H1 (cell line): ENCODE data around the gene ADPRHL1. TPM values are rescaled to one million over a fixed set of nuclear protein-coding genes. Genes with fewer than 3 reads are reported as not detected.

ENCODE experiments used
- CTCF ChIA-PET: fragments of 300-600 bp; sonication (Branson Sonifier 250); formaldehyde crosslinking; loops from one replicate; lab custom pipeline; 2021; ENCODE audit not compliant: partially characterized antibody; lab: Charles Lee
- POLR2A ChIA-PET: fragments of 300-600 bp; sonication (Branson Sonifier 250); formaldehyde crosslinking; loops from one replicate; lab custom pipeline; 2021; ENCODE audit warnings: inconsistent platforms; ENCODE audit not compliant: partially characterized antibody; lab: Charles Lee
- DNase-seq, 2 experiments: peaks; one replicate each; pipeline versions ENCODE4 v3.0.0 to v3.0.0-alpha.2; 2010 to 2022; ENCODE audit warnings: low spot score in 2 of 2, low read depth in 1 of 2, mixed read lengths in 1 of 2
- FAIRE-seq: peaks from 2 replicates; lab custom pipeline; 2011; peaks lifted over from hg19 to GRCh38; lab: Jason Lieb, UNC
- H2AFZ ChIP-seq: 2 replicates; pipeline ENCODE4 v1.8.1; 2012; ENCODE audit warnings: low read length, inconsistent platforms
- H2AK5ac ChIP-seq: 2 replicates; pipeline ENCODE4 v1.6.1; 2013; ENCODE audit warnings: low read depth, low read length
- H2BK120ac ChIP-seq: replicated peaks from 2 replicates; pipeline ENCODE3; 2013; ENCODE audit warnings: low read depth, low read length, inconsistent platforms
- H2BK12ac ChIP-seq: 2 replicates; pipeline ENCODE4 v1.6.1; 2013; ENCODE audit warnings: low read depth, low read length
- H2BK15ac ChIP-seq: 2 replicates; pipeline ENCODE4 v1.6.1; 2013; ENCODE audit warnings: low read length
- H2BK20ac ChIP-seq: 2 replicates; pipeline ENCODE4 v1.6.1; 2013; ENCODE audit warnings: low read length
- H2BK5ac ChIP-seq: 2 replicates; pipeline ENCODE4 v1.6.1; 2013; ENCODE audit warnings: low read depth, low read length
- H3K14ac ChIP-seq: 2 replicates; pipeline ENCODE4 v1.6.1; 2013; ENCODE audit warnings: inconsistent platforms; ENCODE audit not compliant: insufficient read length
- H3K18ac ChIP-seq: 2 replicates; pipeline ENCODE4 v1.6.1; 2013; ENCODE audit warnings: low read length; ENCODE audit errors: extremely low read depth
- H3K23ac ChIP-seq: 2 replicates; pipeline ENCODE4 v1.6.1; 2013; ENCODE audit warnings: inconsistent platforms; ENCODE audit not compliant: insufficient read length
- H3K23me2 ChIP-seq: 2 replicates; pipeline ENCODE4 v1.6.1; 2013; ENCODE audit warnings: low read depth, low read length
- H3K27ac ChIP-seq: 2 replicates; pipeline ENCODE4 v1.6.1; 2011; ENCODE audit warnings: low read depth, low read length, inconsistent platforms
- H3K27me3 ChIP-seq, 4 experiments: replicated peaks in 1 of 4; 1 replicate in 1 of 4; 2 replicates in 3 of 4; pipeline versions ENCODE4 v1.6.1 to v1.8.1; 2011 to 2013; ENCODE audit warnings: low read length in 3 of 4, mild to moderate bottlenecking in 3 of 4, inconsistent platforms in 2 of 4, mixed read lengths in 2 of 4, moderate library complexity in 1 of 4; ENCODE audit not compliant: control insufficient read depth in 3 of 4, insufficient read depth in 3 of 4; ENCODE audit errors: extremely low read depth in 1 of 4
- H3K36me3 ChIP-seq, 4 experiments: 2 replicates each; pipeline versions ENCODE4 v1.6.1 to v1.8.1; 2011 to 2013; ENCODE audit warnings: mild to moderate bottlenecking in 4 of 4, low read length in 3 of 4, moderate library complexity in 2 of 4, control low read depth in 1 of 4, inconsistent platforms in 1 of 4; ENCODE audit not compliant: insufficient read depth in 4 of 4, control insufficient read depth in 2 of 4
- H3K4ac ChIP-seq: replicated peaks from 2 replicates; pipeline ENCODE3; 2013; ENCODE audit warnings: low read length, low read depth, mixed read lengths, inconsistent platforms; ENCODE audit not compliant: insufficient read length
- H3K4me1 ChIP-seq, 4 experiments: replicated peaks in 1 of 4; 1 replicate in 1 of 4; 2 replicates in 3 of 4; pipeline versions ENCODE4 v1.6.1 to v1.8.1; 2011 to 2013; ENCODE audit warnings: low read length in 3 of 4, inconsistent platforms in 2 of 4, mixed read lengths in 1 of 4; ENCODE audit not compliant: insufficient read depth in 4 of 4, control insufficient read depth in 3 of 4
- H3K4me2 ChIP-seq, 2 experiments: 2 replicates each; pipeline versions ENCODE4 v1.6.1 to v1.8.1; 2011 to 2013; ENCODE audit warnings: low read depth in 2 of 2, low read length in 2 of 2, control low read depth in 1 of 2, inconsistent platforms in 1 of 2, mild to moderate bottlenecking in 1 of 2; ENCODE audit not compliant: insufficient read depth in 1 of 2
- H3K4me3 ChIP-seq, 4 experiments: fragments of 200-600, 300-600 bp in 1 of 4; sonication (generic), shearing (Covaris generic), sonication (Bioruptor Twin) in 1 of 4; 2 replicates each; pipeline versions ENCODE4 v1.5.1 to v1.8.1; 2011 to 2016; ENCODE audit warnings: low read length in 4 of 4, low read depth in 3 of 4, control low read depth in 2 of 4, inconsistent platforms in 2 of 4, mild to moderate bottlenecking in 2 of 4, mixed read lengths in 1 of 4, moderate library complexity in 1 of 4; ENCODE audit not compliant: insufficient read depth in 2 of 4; ENCODE audit errors: extremely low read depth in 1 of 4
- H3K56ac ChIP-seq: replicated peaks from 2 replicates; pipeline ENCODE3; 2013; ENCODE audit warnings: low read depth, mild to moderate bottlenecking, mixed read lengths, low read length, inconsistent platforms; ENCODE audit not compliant: insufficient read length
- H3K79me1 ChIP-seq: 2 replicates; pipeline ENCODE4 v1.6.1; 2013; ENCODE audit warnings: low read depth, low read length, control low read depth
- H3K79me2 ChIP-seq, 2 experiments: 2 replicates each; pipeline versions ENCODE4 v1.6.1 to v1.8.1; 2012 to 2013; ENCODE audit warnings: low read length in 2 of 2, mild to moderate bottlenecking in 2 of 2, inconsistent platforms in 1 of 2; ENCODE audit not compliant: insufficient read depth in 2 of 2, control insufficient read depth in 1 of 2
- H3K9ac ChIP-seq, 4 experiments: replicated peaks in 1 of 4; 1 replicate in 1 of 4; 2 replicates in 3 of 4; pipeline versions ENCODE4 v1.6.1 to v1.8.1; 2011 to 2013; ENCODE audit warnings: low read depth in 3 of 4, low read length in 3 of 4, control low read depth in 2 of 4, mild to moderate bottlenecking in 2 of 4, moderate library complexity in 2 of 4, inconsistent platforms in 1 of 4; ENCODE audit errors: extremely low read depth in 1 of 4
- H3K9me3 ChIP-seq, 2 experiments: 2 replicates each; pipeline versions ENCODE4 v1.6.1 to v1.8.1; 2012 to 2013; ENCODE audit warnings: mild to moderate bottlenecking in 2 of 2, moderate library complexity in 2 of 2, control low read depth in 1 of 2, inconsistent platforms in 1 of 2, low read depth in 1 of 2, low read length in 1 of 2, mixed read lengths in 1 of 2; ENCODE audit not compliant: insufficient read depth in 2 of 2
- H4K20me1 ChIP-seq, 2 experiments: replicated peaks in 1 of 2; 2 replicates each; pipeline versions ENCODE3 to v1.8.1; 2011 to 2013; ENCODE audit warnings: inconsistent platforms in 2 of 2, low read length in 2 of 2, mild to moderate bottlenecking in 1 of 2; ENCODE audit not compliant: insufficient read depth in 2 of 2, control insufficient read depth in 1 of 2
- H4K5ac ChIP-seq: 2 replicates; pipeline ENCODE4 v1.6.1; 2013; ENCODE audit warnings: low read length, low read depth, mixed read lengths, inconsistent platforms; ENCODE audit not compliant: insufficient read length
- H4K8ac ChIP-seq: 2 replicates; pipeline ENCODE4 v1.8.0; 2013; ENCODE audit warnings: mild to moderate bottlenecking, moderate library complexity, low read length, inconsistent platforms; ENCODE audit not compliant: insufficient read depth; ENCODE audit errors: extremely low read depth
- H4K91ac ChIP-seq: replicated peaks from 2 replicates; pipeline ENCODE3; 2013; ENCODE audit warnings: low read length, mixed read lengths, inconsistent platforms; ENCODE audit not compliant: insufficient read length
- POLR2AphosphoS5 ChIP-seq: IDR thresholded peaks from 2 replicates; pipeline ENCODE4 v1.6.1; 2011; ENCODE audit warnings: low read depth, low read length
- RFX5 ChIP-seq: IDR thresholded peaks from 2 replicates; pipeline ENCODE4 v1.6.1; 2011; ENCODE audit warnings: low read depth, low read length, improper control_type of control experiment, borderline replicate concordance
- WGBS, 2 experiments: shearing (Covaris generic) in 1 of 2; methylation state at CpG; one replicate each; pipeline versions ENCODE4 v1.1.6 to v1.1.7; 2013 to 2015; ENCODE audit warnings: low lambda C conversion rate in 2 of 2, mixed read lengths in 2 of 2, inconsistent platforms in 1 of 2, low coverage in 1 of 2, missing lambda C conversion rate in 1 of 2; ENCODE audit not compliant: insufficient replicate concordance in 2 of 2, insufficient coverage in 1 of 2, insufficient read length in 1 of 2; ENCODE audit errors: extremely low coverage in 1 of 2, missing lambda C conversion rate in 1 of 2; 5-methylcytosine and 5-hydroxymethylcytosine counted together
- polyA plus RNA-seq, 7 experiments: library from polyadenylated mRNA; depleted of rRNA in 3 of 7; stranded (reverse) in 5 of 7; unstranded in 2 of 7; fragments of >200 nt in 5 of 7; fragments of 200-250 nt in 2 of 7; gene quantifications; 1 replicate in 5 of 7; 2 replicates in 1 of 7; 4 replicates in 1 of 7; pipeline versions ENCODE4 v1.2.1 to v1.2.3, GENCODE V29; 2011 to 2013; ENCODE audit warnings: missing spikeins in 2 of 7, mixed read lengths in 2 of 7
- total RNA-seq: library from RNA; stranded (reverse); fragmentation: NEBNext Ultra II Directional; extraction: Animal tissue kit (Norgen Biotek cat#: 25700); gene quantifications from 2 replicates; pipeline ENCODE4 v1.2.1, GENCODE V29; 2021

Gene ADPRHL1
- total and polyA plus RNA-seq, 2 of the 8 experiments (the other 6 are each of a cell fraction or from before 2014, with no cell fraction given): 0.74 to 1.7 TPM

GRCh38 chr13:113475280-113475679 lies 22.0 kb upstream of the ADPRHL1 start:
- Histone ChIP-seq H3K79me2 (peaks cover 0 to 9% of the 10 kb centered on the region in 2 experiments; a peak in 2 of 4 replicates), H3K18ac (no peak overlapping the region), H3K79me1 (no peaks in the 10 kb centered on the region; the same call in 1 of the 2 replicates), H2BK12ac (no peak overlapping the region), H2BK20ac (no peak overlapping the region), H2BK15ac (no peak overlapping the region), H3K27ac (no peak overlapping the region; the same call in 1 of the 2 replicates), H4K5ac (no peak overlapping the region), H4K8ac (no peak overlapping the region; the same call in 1 of the 2 replicates), H3K23ac (no peak overlapping the region), H3K56ac (no peak overlapping the region), H3K4me2 (no peak overlapping the region), H4K20me1 (peaks cover 3 to 12% of the 10 kb centered on the region in 2 experiments), H3K27me3 (no peaks in the 10 kb centered on the region), H3K23me2 (no peaks in the 10 kb centered on the region), H2AFZ (no peak overlapping the region), H3K4ac (no peak overlapping the region), H3K4me3 (no peak overlapping the region), H3K4me1 (no peaks in the 10 kb centered on the region), H2BK5ac (no peak overlapping the region), H3K14ac (no peak overlapping the region), H3K9ac (no peak overlapping the region), H2AK5ac (no peak overlapping the region), H3K9me3 (no peaks in the 10 kb centered on the region), H3K36me3 (peaks cover 2 to 55% (median 30%) of the 10 kb centered on the region in 4 experiments; a peak in 7 of 8 replicates), H2BK120ac (no peak overlapping the region), H4K91ac (no peak overlapping the region)
- TF ChIP-seq RFX5 (no peak), POLR2AphosphoS5 (0 out of 2 replicates have a peak, but pooled peaks have one; percentile 13)
- WGBS, 2 experiments: 96% methylated on average over 11 of the region's 11 CpGs; no CpG with 5 or more reads in 1 of the 2 experiments
- FAIRE-seq: no peak
- ChIA-PET POLR2A (interaction anchor here (1.2 to 2.8 kb wide), 2 partner anchors 7 to 14 kb away, joined by 5 to 10 read pairs; no protein-coding TSS in a partner anchor), CTCF (interaction anchor here (0.6 to 3.5 kb wide), 5 partner anchors 8 to 695 kb away, joined by 3 to 18 read pairs (median 4); no protein-coding TSS in a partner anchor)
- DNase-seq: no peak
